Esophagus squamous epithelium (tissue), 4 donors: ENCODE results near the gene GYPE.
"Not testable (repeated sequence)": the region's sequence is repeated elsewhere in the genome, so short reads cannot be mapped to it uniquely, and the experiment has no call there.

ENCODE experiments used
- POLR2A ChIP-seq, 4 donors: fragments of 450-650 bp; IDR thresholded peaks; one replicate each; pipeline ENCODE4 v1.6.1; 2017; ENCODE audit warnings: antibody characterized with exemption in 4 of 4, mild to moderate bottlenecking in 4 of 4, moderate library complexity in 3 of 4
- TF ChIP-seq, protein P1 (sequence below), 6 experiments: fragments of 450-650 bp in 4 of 6; fragments of 200-600 bp in 2 of 6; sonication (generic) in 2 of 6; IDR thresholded peaks; one replicate each; pipeline ENCODE4 v1.5.1; 2016 to 2019; ENCODE audit warnings: antibody characterized with exemption in 6 of 6, mild to moderate bottlenecking in 4 of 6, moderate library complexity in 4 of 6

DNA sequence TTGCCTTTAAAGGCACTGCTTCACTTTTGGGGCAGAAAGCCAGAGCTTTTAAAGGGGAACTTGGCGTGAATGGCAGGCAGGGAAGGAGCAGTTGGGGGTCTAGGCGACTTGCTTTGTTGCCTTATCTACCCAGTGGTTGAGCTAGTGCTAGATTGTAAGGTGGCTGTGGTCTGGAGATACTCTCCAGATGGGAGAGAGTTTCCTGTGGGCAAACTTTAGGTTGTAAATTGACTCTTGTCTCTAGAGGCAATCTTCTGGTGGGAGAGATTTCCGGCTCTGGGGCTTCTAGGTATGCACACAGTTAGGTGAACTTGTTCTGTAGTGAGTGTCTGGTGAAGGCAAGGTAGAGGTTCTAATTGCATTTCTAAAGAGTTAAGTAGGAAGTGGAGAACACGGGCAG is 50.7 kb downstream of the GYPE start:
- TF ChIP-seq, protein P1, sequence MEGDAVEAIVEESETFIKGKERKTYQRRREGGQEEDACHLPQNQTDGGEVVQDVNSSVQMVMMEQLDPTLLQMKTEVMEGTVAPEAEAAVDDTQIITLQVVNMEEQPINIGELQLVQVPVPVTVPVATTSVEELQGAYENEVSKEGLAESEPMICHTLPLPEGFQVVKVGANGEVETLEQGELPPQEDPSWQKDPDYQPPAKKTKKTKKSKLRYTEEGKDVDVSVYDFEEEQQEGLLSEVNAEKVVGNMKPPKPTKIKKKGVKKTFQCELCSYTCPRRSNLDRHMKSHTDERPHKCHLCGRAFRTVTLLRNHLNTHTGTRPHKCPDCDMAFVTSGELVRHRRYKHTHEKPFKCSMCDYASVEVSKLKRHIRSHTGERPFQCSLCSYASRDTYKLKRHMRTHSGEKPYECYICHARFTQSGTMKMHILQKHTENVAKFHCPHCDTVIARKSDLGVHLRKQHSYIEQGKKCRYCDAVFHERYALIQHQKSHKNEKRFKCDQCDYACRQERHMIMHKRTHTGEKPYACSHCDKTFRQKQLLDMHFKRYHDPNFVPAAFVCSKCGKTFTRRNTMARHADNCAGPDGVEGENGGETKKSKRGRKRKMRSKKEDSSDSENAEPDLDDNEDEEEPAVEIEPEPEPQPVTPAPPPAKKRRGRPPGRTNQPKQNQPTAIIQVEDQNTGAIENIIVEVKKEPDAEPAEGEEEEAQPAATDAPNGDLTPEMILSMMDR (IDR thresholded peaks at IDR 0.05) = not testable (repeated sequence)
- TF ChIP-seq POLR2A (IDR thresholded peaks at IDR 0.05) = not testable (repeated sequence)
